GM21390 (cell line): ENCODE data around the gene CCDC150.
A peak's percentile ranks its signal among the peaks of the same experiment; 100 is the strongest.
"Not testable (repeated sequence)": the region's sequence is repeated elsewhere in the genome, so short reads cannot be mapped to it uniquely, and the experiment has no call there.

Source experiments
- ATAC-seq: cut with Tn5 transposase; IDR thresholded peaks from one replicate; pipeline ENCODE4 v1.9.1; 2021; ENCODE audit not compliant: unreplicated experiment

Gene CCDC150

DNA sequence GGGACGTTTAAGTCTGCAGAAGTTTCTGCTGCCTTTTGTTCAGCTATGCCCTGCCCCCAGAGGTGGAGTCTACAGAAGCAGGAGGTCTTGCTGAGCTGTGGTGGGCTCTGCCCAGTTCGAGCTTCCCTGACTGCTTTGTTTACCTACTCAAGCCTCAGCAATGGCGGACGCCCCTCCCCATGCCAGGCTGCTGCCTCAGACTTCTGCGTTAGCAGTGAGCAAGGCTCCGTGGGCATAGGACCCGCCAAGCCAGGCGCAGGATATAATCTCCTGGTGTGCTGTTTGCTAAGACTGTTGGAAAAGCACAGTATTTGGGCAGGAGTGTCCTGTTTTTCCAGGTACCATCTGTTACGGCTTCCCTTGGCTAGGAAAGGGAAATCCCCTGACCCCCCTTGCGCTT lies 70.5 kb downstream of the CCDC150 start:
- ATAC-seq, result not testable (repeated sequence)

DNA sequence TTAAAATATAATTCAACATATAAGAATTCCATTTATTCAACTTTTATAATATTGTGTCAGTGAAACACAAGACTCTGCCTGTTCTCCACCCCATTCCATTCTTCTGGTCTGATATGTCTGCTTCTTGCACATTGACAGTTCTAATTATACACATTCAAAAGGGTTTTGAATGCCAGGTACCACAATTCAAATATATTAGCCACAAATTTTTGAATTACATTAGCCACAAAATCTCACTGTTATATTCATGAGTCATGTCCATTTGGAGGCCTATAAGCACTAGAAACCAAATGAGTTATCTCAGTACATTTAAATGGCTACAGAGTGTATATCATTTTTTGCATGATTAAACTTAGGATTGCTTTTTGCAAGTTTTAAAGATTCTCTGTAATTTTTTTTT lies 72.1 kb downstream of the CCDC150 start:
- no peak for ATAC-seq

DNA sequence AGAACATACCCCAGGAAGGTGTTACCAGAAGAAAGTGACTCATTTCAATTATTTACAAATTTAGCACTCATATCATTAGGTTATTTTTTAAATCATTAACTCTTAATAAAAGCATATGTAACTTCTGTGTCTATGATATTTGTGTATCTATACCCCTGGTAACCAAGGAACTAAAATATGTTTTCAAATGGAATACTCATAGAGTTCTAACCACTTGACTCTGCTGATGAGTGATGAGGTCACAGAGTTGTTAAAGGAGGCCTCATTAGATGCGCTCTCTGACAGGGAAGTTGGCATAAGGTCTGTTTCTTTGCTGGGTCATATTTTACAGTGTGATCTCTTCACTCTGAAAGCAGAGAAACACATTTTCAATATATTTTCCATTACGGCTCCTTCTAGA lies 73.4 kb downstream of the CCDC150 start:
- no peak for ATAC-seq

DNA sequence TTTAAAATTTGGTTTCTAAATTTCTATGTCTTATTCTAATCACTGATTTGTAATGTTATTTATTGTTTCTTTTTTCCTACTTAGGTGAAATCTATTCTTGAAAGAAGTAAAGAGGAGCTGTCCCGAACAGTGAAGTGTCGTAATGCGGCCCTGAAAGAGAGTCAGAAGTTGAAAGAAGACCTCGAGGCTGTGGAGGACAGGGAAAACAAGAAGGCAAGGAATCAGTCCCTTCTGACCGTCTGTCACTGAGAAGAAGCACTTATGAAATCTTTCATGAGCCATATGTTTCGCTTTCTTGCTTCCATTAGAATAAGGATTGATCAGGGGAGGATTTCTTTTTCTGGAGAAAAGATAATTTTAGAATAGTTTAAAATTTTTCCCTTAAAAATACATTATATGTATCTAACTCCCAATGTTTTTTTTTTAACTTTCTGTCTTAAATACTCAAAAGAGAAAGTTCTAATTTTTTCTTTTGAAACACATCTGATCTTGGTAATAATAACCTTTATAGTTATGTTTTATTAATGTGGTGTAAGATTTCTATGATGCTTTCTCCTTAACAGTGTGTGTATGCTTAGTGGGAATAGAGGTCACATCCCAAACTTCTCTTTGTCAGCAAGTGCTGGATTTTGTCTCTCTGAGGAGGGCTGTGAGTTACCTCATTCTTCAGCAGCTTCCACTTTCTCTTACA lies 79.0 kb downstream of the CCDC150 start:
- ATAC-seq, result no peak

DNA sequence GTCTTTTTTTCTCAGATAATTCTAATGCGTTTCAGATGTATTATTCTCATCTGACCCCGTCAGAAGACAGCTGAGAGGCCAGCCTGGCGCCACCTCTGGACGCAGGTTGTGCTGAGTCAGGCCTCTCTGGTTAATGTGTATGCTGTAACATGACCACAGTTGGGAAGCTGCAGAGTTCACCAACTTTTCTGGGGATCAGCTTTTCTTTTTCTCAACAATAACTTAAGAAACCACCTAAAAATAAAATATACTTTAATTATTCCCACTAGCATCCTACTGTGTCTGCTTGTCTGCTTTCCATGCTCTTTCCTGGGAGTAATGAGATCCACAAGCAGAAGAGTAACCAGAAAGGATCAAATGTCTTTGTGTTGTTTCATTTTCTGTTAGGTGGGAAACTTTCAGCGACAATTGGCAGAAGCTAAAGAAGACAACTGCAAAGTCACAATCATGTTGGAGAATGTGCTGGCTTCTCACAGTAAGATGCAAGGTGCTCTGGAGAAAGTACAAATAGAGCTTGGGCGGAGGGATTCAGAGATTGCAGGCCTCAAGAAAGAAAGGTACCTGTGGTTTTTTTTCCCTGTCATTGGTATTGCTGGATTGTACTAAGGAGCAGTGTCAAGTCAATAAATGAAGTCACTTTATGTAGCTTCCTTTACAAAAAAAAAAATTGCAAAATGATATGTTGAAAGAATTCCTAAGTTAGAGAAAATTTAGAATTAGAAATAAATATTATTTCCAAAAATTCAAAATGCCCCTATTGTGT lies 79.8 kb downstream of the CCDC150 start:
- no peak for ATAC-seq

DNA sequence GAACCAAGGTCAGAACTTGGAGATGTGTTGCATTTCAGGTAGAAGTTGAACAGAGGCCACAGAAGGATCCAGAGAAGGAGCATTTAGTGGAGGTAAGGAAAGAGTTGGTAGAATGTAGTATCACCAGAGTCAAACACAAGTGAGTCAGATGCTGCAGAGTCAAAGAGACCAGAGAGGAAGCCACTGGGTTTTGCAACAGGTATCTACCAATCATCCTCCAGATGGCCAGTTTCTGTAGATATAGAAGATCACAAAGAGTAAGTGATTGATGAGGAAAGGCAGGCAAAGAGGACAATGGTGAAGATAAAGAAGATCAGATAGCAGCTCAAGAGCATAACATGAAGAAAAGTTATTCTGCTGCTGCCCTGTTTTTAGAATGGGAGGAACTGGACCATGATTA lies 84.1 kb downstream of the CCDC150 start:
- no peak for ATAC-seq

DNA sequence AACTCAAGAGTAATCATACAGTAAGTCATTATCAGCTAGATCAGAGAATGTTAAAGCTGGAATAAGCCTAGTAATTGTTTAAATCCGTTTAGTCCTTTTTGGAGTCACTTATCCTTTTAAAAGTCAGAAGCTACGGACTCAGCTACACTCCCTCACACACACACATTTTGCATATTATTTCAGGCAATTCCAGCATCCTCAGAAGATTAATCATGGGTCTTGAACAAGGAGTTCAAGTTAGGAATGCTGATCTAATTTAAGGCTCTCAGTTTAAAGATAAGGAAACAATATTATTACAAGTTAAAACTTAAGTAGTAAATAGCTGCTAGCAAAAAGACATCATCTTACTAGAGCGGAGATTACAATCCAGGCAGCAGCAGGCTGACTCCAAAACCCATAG lies 85.7 kb downstream of the CCDC150 start:
- ATAC-seq, result no peak

DNA sequence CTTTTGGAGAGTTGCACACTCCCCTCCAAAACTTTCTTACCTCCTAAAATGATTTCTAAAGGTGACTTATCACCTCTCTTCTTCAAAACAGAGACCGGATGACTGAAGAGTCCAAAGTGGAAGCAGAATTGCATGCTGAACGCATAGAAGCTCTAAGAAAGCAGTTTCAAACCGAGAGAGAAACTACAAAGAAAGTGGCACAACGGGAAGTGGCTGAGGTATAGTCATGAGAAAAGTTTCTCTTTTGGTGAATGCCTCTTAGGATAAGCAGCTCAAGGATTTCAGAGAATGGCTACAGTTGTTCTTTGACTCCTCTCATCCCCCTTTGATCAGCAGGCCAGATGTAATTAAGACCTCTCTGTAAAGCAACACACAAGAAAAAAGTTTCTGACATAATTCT lies 86.4 kb downstream of the CCDC150 start:
- peak; percentile 77 for ATAC-seq

DNA sequence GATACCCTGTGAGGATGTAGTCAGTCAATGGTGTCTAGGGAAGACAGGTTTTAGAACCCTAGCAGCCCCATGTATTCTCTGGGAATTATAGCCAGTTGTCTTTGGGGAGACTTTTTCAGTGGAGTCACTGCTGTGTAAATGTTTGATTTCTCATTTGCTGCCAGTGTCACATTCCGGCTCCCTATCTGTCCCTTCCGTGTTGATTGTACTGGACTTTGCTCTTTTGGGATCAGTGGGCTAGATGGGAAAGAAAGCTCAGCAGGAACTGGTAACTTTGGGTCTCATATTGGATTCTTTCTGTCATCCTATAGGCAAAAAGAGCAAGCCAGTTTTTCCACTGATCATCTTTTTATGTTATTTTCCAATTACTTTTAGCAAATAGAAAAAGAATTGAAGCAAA lies 89.9 kb downstream of the CCDC150 start:
- ATAC-seq, result no peak

DNA sequence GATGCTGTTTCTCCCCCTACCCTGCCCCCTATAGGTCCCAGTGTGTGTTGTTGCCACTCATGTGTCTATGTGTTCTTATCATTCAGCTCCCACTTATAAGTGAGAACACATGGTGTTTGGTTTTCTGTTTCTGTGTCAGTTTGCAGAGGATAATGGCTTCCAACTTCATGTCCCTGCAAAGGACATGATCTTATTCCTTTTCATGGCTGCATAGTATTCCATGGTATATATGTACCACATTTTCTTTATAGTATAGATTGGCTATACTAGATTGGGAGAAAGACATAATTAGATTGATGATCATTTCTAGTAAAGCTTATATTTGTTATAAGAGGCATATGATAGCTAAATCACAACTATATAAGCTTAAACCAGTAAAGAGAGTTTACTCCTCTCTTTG lies 97.1 kb downstream of the CCDC150 start:
- ATAC-seq, result not testable (repeated sequence)

DNA sequence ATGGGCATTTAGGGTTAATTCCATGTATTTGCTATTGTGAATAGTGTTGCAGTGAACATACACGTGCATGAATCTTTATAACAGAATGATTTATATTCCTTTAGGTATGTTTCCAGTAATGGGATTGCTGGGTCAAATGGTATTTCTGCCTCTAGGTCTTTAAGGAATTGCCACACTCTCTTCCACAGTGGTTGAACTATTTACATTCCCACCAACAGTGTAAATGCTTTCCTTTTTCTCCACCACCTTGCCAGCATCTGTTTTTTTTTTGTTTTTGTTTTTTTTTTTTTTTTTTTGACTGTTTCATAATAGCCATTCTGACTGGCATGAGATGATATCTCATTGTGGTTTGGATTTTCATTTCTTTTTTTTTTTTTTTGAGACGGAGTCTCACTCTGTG lies 97.5 kb downstream of the CCDC150 start:
- ATAC-seq, result no peak

DNA sequence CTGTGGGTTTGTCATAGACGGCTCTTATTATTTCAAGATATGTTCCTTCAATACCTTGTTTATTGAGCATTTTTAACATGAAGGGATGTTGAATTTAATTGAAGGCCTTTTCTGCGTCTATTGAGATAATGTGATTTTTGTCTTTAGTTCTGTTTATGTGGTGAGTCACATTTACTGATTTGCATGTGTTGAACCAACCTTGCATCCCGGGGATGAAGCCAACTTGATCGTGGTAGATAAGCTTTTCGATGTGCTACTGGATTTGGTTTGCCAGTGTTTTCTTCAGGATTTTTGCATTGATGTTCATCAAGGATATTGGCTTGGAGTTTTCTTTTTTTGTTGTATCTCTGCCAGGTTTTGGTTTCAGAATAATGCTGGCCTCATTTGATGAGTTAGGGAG lies 99.5 kb downstream of the CCDC150 start:
- no peak for ATAC-seq

DNA sequence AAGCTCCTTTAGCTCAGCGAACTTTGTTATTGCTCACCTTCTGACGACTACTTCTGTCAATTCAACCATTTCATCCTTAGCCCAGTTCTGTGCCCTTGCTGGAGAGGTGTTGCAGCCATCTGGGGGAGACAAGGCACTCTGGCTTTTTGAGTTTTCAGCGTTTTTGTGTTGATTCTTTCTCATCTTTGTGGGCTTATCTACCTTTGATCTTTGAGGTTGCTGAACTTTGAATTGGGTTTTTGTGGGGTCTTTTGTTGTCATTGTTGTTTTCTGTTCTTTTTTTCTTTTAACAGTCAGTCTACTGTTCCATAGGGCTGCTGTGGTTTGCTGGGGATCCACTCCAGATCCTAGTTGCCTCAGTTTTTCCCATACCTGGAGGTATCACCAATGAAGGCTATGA lies 102.7 kb downstream of the CCDC150 start:
- ATAC-seq, result no peak

DNA sequence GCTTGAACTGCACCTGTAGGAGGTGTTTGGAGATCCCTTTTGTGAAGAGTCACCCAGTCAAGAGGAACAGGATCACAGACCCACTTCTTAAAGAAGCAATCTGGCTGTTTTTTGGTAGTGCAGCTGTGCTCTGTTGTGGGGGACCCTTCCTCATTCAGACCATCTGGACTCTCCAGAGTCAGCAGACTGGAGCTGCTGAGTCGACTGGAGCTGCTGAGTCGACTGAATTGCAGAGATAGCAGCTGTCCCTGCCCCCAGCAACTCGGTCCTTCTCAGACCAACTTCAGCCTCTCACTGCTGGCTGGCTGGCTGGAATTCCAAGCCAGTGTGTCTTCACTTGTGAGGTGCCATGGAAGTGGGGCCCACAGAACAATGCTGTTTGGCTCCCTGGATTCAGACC lies 103.2 kb downstream of the CCDC150 start:
- no peak for ATAC-seq

DNA sequence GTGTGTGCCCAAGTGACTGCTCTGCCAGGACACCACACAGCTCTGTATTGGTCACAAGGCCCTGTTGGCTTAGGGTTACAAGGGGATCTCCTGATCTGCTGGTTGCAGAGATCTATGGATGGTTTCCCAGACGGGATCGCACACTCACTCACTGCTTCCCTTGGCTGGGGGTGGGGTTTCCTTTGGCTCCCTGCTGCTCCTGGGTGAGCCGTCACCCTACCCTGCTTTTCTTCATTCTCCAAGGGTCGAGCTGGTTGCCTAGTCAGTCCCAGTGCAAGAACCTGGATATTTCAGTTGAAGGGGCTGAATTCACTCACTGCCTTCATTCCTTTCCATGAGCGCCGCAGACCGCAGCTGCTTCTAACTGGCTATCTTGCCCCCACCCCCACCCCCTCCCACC lies 103.7 kb downstream of the CCDC150 start:
- no peak for ATAC-seq

DNA sequence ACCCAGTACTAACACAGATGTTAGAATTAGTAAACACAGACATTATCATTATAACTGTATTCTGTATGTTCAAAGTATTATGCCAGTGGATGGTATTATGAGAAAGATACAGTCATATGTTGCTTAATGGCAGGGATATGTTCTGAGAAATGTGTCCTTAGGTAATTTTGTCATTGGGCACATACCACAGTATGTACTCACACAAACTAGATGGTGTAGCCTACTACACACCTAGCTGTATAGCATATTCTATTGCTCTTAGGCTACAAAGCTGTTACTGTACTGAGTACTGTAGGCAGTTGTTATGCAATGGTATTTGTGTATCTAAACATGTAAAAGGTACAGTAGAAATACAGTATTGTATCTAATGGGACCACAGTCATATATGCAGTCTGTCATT lies 106.2 kb downstream of the CCDC150 start:
- no peak for ATAC-seq

DNA sequence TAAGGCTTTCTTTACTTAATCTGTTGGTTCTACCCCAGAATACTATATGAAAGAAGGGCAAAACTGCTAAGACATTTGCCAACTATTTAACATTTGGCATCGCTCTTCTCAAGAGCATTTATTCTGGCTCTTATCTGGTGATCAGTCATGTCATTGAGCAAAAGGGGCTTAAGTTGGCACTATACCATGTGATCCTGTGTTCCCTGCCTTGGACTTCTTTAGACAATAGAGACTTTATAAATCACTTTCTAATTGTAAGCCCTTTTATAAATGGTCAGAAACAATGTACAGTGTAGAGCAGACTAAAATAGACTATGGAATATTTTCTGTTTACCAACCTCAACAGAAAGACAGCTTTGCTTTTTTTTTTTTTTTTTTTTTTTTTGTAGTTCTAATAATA lies 107.9 kb downstream of the CCDC150 start:
- ATAC-seq, result no peak

DNA sequence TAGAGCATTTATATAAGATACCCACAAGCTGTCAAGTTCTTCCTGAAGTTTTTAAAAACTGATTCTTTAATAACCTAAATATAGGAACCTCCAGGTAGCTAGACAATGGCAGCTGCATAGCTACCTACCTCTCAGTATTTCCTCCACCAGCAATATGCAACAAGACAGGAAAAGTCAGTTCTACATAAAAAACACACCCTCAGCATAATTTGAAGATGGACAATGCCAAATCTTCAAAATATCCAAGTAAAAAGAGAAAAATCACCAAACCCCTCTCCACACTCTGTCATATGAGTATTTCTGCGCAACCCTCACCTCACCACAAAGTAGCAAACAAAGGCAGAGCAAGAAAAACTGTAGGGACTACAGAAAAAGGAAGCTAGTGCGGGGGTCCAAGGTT lies 108.6 kb downstream of the CCDC150 start:
- no peak for ATAC-seq

DNA sequence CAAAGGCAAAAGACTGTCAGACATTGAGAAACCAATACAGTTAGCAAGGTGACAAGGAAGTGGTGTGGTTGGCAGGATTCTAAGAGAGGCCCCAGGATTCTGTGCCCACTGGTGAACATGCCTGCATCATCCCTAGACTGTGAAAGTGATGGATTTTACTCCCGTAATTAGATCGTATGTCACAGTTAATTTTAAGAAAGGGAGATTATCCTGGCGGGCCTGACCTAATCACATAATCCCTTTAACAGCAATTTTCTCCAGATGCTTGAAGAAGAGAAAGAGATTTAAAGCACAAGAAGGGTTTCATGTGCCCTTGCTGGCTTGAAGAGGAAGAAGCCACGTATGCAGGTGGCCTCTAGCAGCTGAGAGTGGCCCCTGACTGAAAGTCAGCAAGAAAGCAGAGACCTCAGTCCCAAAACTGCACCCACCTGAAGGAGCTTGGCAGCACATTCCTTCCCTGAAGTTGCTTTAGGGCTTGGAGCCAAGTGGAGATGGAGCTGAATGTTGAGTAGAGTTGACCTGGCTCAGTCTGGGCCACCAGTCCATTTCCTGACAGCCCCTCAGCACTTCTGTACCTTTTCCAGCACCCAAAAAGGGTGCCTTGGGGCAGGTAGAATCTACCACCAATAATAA lies 110.9 kb downstream of the CCDC150 start:
- ATAC-seq, result peak; percentile 16

DNA sequence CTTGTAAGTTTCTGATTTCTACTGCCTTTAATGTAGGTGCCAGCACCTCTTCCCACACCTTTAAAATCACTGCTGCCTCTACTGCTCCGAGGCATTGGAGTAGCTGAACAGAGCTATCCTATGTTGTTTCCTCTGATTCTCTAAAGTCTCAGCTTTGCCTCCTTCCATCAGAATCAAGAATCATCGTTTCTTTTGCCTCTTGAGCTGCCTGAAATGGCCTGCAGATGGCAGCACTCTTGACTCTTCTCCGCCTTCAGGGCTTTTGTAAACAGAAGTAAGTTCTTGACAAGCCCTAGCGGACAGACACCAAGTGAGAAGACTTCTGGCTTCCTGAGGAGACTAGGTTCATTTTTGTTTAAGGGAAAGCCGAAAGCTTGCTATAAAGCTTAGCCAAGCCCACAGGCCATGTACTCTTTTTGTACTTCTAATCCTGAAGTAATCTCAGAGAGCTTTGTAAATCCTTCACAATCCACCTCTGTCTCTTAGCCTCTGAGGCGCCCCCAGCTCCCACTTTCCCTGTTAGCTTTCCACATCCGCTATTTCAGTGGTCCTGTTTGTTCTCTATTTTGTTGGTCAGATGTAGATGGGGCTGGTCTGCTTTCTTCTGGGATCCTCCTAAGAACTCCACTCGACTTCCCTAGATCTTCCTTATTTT lies 111.6 kb downstream of the CCDC150 start:
- peak; percentile 95 for ATAC-seq

DNA sequence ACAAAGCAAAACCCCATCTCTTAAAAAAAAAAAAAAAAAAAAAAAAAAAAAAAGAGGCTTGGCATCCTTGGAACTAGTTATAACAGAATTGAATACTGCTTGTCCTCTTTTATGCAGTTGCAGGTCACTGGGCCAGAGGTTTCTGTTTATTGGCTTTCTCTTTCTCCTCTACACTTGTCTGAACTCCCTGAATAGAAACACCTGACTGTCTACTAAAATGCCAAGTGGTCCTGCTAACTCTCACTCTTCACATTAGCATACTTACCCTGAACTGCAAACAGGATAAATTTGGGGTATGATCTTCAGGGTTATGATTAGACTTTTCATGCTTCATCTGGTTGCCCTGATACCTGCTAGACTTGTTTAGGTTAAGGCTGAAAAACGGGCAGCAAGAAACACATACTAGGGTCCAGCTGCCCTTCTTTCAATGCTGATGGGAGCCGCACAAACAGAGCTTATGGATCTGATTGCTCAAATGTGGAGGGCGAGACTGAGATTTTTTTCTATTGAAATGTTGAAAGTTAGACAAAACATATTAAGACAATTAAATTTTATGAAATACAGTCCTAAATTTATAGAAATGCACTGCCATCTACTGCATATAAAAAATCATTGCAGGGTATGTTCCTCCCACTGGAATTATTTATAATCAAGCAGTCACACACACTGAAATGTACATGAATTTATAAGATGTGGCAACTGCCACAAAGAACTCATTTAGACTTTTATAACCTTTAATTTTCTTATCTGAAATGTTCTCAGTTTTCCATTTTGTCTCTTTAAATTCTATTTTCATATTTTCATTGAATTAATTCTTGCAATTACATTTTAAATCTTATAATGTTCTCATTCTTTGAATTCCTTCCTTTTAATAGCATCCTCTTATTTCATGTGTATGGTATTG lies 119.2 kb downstream of the CCDC150 start:
- ATAC-seq, result no peak
